H9 (cell line): Measurements from ENCODE around the gene HDAC5. TPM values are rescaled to one million over a fixed set of nuclear protein-coding genes. Genes with fewer than 3 reads are reported as not detected.

ENCODE experiments used
- DNase-seq: peaks from one replicate; pipeline ENCODE4 v3.0.0-alpha.2; 2017
- H2AFZ ChIP-seq: one replicate; pipeline ENCODE4 v1.6.1; 2013; ENCODE audit warnings: mild to moderate bottlenecking, low read length, control low read depth, moderate library complexity
- H2AK5ac ChIP-seq: 2 replicates; pipeline ENCODE4 v1.6.1; 2013; ENCODE audit warnings: low read length, control low read depth, mixed read lengths; ENCODE audit not compliant: insufficient read length
- H2BK120ac ChIP-seq: one replicate; pipeline ENCODE4 v1.6.1; 2013; ENCODE audit warnings: low read depth, mild to moderate bottlenecking, low read length, control low read depth, inconsistent platforms; ENCODE audit not compliant: poor library complexity, severe bottlenecking
- H2BK12ac ChIP-seq: 2 replicates; pipeline ENCODE4 v1.6.1; 2013; ENCODE audit warnings: low read length, control low read depth, mixed read lengths, low read depth; ENCODE audit not compliant: insufficient read length
- H2BK15ac ChIP-seq: 2 replicates; pipeline ENCODE4 v1.6.1; 2013; ENCODE audit warnings: low read depth, low read length, control low read depth
- H2BK20ac ChIP-seq: one replicate; pipeline ENCODE4 v1.6.1; 2013; ENCODE audit warnings: low read depth, mild to moderate bottlenecking, low read length, control low read depth, inconsistent platforms; ENCODE audit not compliant: poor library complexity, severe bottlenecking
- H2BK5ac ChIP-seq: 2 replicates; pipeline ENCODE4 v1.6.1; 2013; ENCODE audit warnings: low read length, control low read depth, mixed read lengths; ENCODE audit not compliant: insufficient read length
- H3K14ac ChIP-seq: 2 replicates; pipeline ENCODE4 v1.6.1; 2013; ENCODE audit warnings: low read length, control low read depth; ENCODE audit not compliant: insufficient read depth
- H3K18ac ChIP-seq: 2 replicates; pipeline ENCODE4 v1.6.1; 2013; ENCODE audit warnings: low read depth, mild to moderate bottlenecking, mixed read lengths, low read length, control low read depth; ENCODE audit not compliant: insufficient read length
- H3K23ac ChIP-seq: 2 replicates; pipeline ENCODE4 v1.6.1; 2013; ENCODE audit warnings: low read length, control low read depth, mixed read lengths, low read depth; ENCODE audit not compliant: insufficient read length
- H3K23me2 ChIP-seq: 2 replicates; pipeline ENCODE4 v1.6.1; 2013; ENCODE audit warnings: low read depth, mild to moderate bottlenecking, mixed read lengths, low read length, control low read depth; ENCODE audit not compliant: insufficient read length, poor library complexity, severe bottlenecking
- H3K27ac ChIP-seq: 2 replicates; pipeline ENCODE4 v1.5.1; 2013; ENCODE audit warnings: low read length, control low read depth, mixed read lengths, low read depth; ENCODE audit not compliant: insufficient read length
- H3K27me3 ChIP-seq: 2 replicates; pipeline ENCODE4 v1.6.1; 2013; ENCODE audit warnings: low read length, control low read depth, inconsistent platforms; ENCODE audit not compliant: insufficient read depth
- H3K4ac ChIP-seq: 2 replicates; pipeline ENCODE4 v1.6.1; 2013; ENCODE audit warnings: low read depth, mild to moderate bottlenecking, control low read depth, inconsistent platforms, low read length, moderate library complexity
- H3K4me1 ChIP-seq: 2 replicates; pipeline ENCODE4 v1.6.1; 2013; ENCODE audit warnings: low read length, control low read depth, inconsistent platforms; ENCODE audit not compliant: insufficient read depth
- H3K4me2 ChIP-seq: 2 replicates; pipeline ENCODE4 v1.6.1; 2013; ENCODE audit warnings: low read length, control low read depth, mixed read lengths; ENCODE audit not compliant: insufficient read length, insufficient read depth
- H3K56ac ChIP-seq: 2 replicates; pipeline ENCODE4 v1.6.1; 2013; ENCODE audit warnings: low read depth, mild to moderate bottlenecking, mixed read lengths, low read length, control low read depth; ENCODE audit not compliant: insufficient read length
- H3K79me1 ChIP-seq: 2 replicates; pipeline ENCODE4 v1.6.1; 2013; ENCODE audit warnings: low read depth, mild to moderate bottlenecking, moderate library complexity, low read length, control low read depth, inconsistent platforms; ENCODE audit not compliant: insufficient read depth, poor library complexity, severe bottlenecking
- H3K79me2 ChIP-seq: 2 replicates; pipeline ENCODE4 v1.6.1; 2013; ENCODE audit warnings: low read length, control low read depth, inconsistent platforms; ENCODE audit not compliant: insufficient read depth
- H3K9ac ChIP-seq: 2 replicates; pipeline ENCODE4 v1.6.1; 2013; ENCODE audit warnings: low read length, control low read depth, mixed read lengths; ENCODE audit not compliant: insufficient read length; ENCODE audit errors: extremely low read depth
- H3K9me3 ChIP-seq: one replicate; pipeline ENCODE4 v1.6.1; 2013; ENCODE audit warnings: low read depth, low read length, inconsistent platforms; ENCODE audit not compliant: control insufficient read depth
- H3T11ph ChIP-seq: one replicate; pipeline ENCODE4 v1.6.1; 2013; ENCODE audit warnings: mild to moderate bottlenecking, low read length, control low read depth, inconsistent platforms
- H4K20me1 ChIP-seq: one replicate; pipeline ENCODE4 v1.6.1; 2013; ENCODE audit not compliant: control insufficient read depth, insufficient read length, insufficient read depth
- H4K5ac ChIP-seq: 2 replicates; pipeline ENCODE4 v1.6.1; 2013; ENCODE audit warnings: low read depth, mild to moderate bottlenecking, mixed read lengths, low read length, control low read depth; ENCODE audit not compliant: insufficient read length
- H4K8ac ChIP-seq: replicated peaks from 2 replicates; pipeline ENCODE4 v1.6.1; 2013; ENCODE audit warnings: low read length, control low read depth, mixed read lengths, low read depth; ENCODE audit not compliant: insufficient read length
- H4K91ac ChIP-seq: 2 replicates; pipeline ENCODE4 v1.6.1; 2013; ENCODE audit warnings: low read depth, mild to moderate bottlenecking, moderate library complexity, mixed read lengths, low read length, control low read depth; ENCODE audit not compliant: insufficient read length
- H3K27ac Mint-ChIP-seq, 3 experiments: 2 replicates in 2 of 3; 3 replicates in 1 of 3; pipeline ENCODE4 v1.8.0; 2020 to 2021; ENCODE audit warnings: mixed read lengths in 3 of 3, mild to moderate bottlenecking in 1 of 3, moderate library complexity in 1 of 3
- H3K27me3 Mint-ChIP-seq: 2 replicates; pipeline ENCODE4 v1.8.0; 2021; ENCODE audit warnings: low read depth, mild to moderate bottlenecking, moderate library complexity, mixed read lengths
- H3K36me3 Mint-ChIP-seq, 3 experiments: 2 replicates in 2 of 3; 3 replicates in 1 of 3; pipeline ENCODE4 v1.8.0; 2020 to 2021; ENCODE audit warnings: low read depth in 3 of 3, mixed read lengths in 3 of 3; ENCODE audit not compliant: insufficient read depth in 1 of 3
- H3K4me1 Mint-ChIP-seq, 2 experiments: 2 replicates each; pipeline ENCODE4 v1.8.0; 2020; ENCODE audit warnings: mixed read lengths in 2 of 2
- H3K4me3 Mint-ChIP-seq, 2 experiments: 2 replicates in 1 of 2; 3 replicates in 1 of 2; pipeline ENCODE4 v1.8.0; 2020 to 2021; ENCODE audit warnings: mild to moderate bottlenecking in 2 of 2, mixed read lengths in 2 of 2, moderate library complexity in 1 of 2
- H3K9me3 Mint-ChIP-seq, 2 experiments: 2 replicates in 1 of 2; 3 replicates in 1 of 2; pipeline ENCODE4 v1.8.0; 2020; ENCODE audit warnings: mild to moderate bottlenecking in 2 of 2, mixed read lengths in 2 of 2, moderate library complexity in 1 of 2
- CTCF ChIP-seq: fragments of 200-600 bp; sonication (generic); conservative IDR thresholded peaks from 3 replicates; pipeline ENCODE4 v1.8.0; 2021; ENCODE audit warnings: antibody characterized with exemption, mild to moderate bottlenecking
- WGBS: extraction: QIAGEN DNeasy Blood & Tissue Kit; methylation state at CpG from one replicate; pipeline ENCODE4 v1.1.7; 2013; ENCODE audit warnings: missing lambda C conversion rate, low lambda C conversion rate, mixed read lengths; ENCODE audit not compliant: insufficient read length; ENCODE audit errors: extremely low coverage; 5-methylcytosine and 5-hydroxymethylcytosine counted together
- total RNA-seq: library from RNA; stranded (reverse); gene quantifications from 2 replicates; pipeline ENCODE4 v1.2.1, GENCODE V29; 2021

HDAC5 gene
- total RNA-seq, 1 experiment from 2014 or later: 39.5 TPM

DNA sequence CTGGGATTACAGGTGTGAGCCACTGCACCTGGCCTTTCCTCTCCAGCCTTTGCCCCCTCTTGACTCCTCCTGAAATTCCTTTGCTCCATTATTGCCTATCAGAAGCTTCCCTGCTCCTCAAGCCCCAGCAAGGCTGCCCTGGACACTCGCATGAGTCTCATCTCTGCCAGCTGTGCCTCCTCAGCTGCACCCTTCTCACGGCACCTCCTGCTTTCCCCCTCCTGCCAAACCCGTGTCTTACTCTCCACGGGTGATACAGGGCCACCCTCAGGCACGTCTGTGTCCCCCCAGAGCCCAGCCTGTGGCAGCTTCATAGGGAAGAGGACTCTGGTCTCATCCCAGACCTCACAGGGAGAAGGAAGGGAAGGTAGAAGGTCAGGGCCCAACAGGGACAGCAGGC is 37.5 kb downstream of the HDAC5 start:
- Histone ChIP-seq H3K4ac (no peak overlapping the region), H3K79me1 (no peaks in the 10 kb centered on the region), H3K9ac (no peak overlapping the region), H2BK20ac (no peak overlapping the region), H4K8ac (no peak overlapping the region), H3K18ac (no peak overlapping the region), H2AK5ac (no peak overlapping the region), H3K14ac (peak overlapping the region; percentile 41; the same call in 1 of the 2 replicates), H3T11ph (no peak overlapping the region), H3K27me3 (no peaks in the 10 kb centered on the region), H3K9me3 (no peaks in the 10 kb centered on the region), H4K20me1 (no peaks in the 10 kb centered on the region), H2BK5ac (no peak overlapping the region), H2BK12ac (no peak overlapping the region), H3K56ac (no peak overlapping the region), H3K79me2 (no peaks in the 10 kb centered on the region), H2BK120ac (no peak overlapping the region), H2AFZ (no peak overlapping the region), H3K23me2 (peaks cover 6% of the 10 kb centered on the region), H3K4me1 (no peaks in the 10 kb centered on the region), H2BK15ac (0 out of 2 replicates have a peak overlapping the region, but pooled peaks have one; percentile 9), H4K5ac (no peak overlapping the region), H3K27ac (no peak overlapping the region), H3K23ac (no peak overlapping the region), H4K91ac (no peak overlapping the region), H3K4me2 (no peak overlapping the region)
- Mint-ChIP-seq H3K27ac (peak overlapping the region; percentile 75 to 93 (median 88); a peak in 6 of 7 replicates), H3K36me3 (peaks cover 27 to 47% (median 47%) of the 10 kb centered on the region in 3 experiments; a peak in 6 of 7 replicates), H3K9me3 (no peaks in the 10 kb centered on the region), H3K4me1 (peaks cover 39 to 43% of the 10 kb centered on the region in 2 experiments), H3K4me3 (0 out of 5 replicates have a peak overlapping the region, but pooled peaks of 1 of the 2 experiments have one; percentile 18), H3K27me3 (peaks cover 1% of the 10 kb centered on the region; the same call in 1 of the 2 replicates)
- DNase-seq: no peak
- WGBS: no CpG with 5 or more reads among the region's 5 CpGs
- TF ChIP-seq CTCF: no peak
